GM18508 (cell line): ENCODE results near the gene HJV.

Experiments used
- ATAC-seq: cut with Tn5 transposase; IDR thresholded peaks from one replicate; pipeline ENCODE4 v1.9.1; 2021; ENCODE audit warnings: moderate number of reproducible peaks; ENCODE audit not compliant: insufficient read depth, unreplicated experiment

HJV gene

GRCh38 chr1:145994391-145995120 lies 27.0 kb downstream of the HJV start:
- no peak for ATAC-seq

DNA sequence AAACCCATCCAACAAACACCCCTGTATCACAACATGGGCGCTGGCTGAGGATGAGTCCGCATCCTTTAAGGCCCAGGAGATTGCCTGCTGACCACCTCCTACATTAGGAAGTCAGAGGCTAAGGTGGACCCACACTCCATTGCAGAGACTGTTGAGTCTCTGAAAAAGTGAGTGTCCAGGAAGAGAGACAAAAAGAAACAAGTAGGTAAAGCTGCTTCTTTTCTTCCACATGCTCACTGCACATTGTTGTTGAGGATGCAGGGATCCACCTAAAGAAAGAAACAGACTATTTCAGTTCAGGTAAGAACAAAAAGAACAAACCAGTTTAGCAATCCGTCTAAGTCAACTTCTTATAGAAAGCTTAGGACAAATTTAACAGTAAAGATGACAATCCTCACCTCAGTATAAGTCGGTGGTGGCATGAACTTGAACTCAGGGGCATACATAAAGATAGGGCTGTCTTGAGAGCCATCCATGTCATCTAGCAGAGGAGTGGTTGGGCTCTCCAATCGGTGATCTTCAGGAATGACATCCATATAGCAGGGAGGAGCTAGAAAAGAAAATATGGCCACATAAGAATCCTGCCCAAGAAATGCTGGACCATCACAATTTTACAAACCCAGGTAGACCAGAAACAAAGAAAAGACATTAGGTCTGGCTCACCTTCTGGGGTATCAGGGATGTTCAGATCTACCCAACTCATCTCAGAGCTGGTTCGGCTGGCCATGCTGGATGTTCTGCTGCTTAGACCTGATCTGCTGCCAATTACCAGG lies 27.7 kb downstream of the HJV start:
- no peak for ATAC-seq

DNA sequence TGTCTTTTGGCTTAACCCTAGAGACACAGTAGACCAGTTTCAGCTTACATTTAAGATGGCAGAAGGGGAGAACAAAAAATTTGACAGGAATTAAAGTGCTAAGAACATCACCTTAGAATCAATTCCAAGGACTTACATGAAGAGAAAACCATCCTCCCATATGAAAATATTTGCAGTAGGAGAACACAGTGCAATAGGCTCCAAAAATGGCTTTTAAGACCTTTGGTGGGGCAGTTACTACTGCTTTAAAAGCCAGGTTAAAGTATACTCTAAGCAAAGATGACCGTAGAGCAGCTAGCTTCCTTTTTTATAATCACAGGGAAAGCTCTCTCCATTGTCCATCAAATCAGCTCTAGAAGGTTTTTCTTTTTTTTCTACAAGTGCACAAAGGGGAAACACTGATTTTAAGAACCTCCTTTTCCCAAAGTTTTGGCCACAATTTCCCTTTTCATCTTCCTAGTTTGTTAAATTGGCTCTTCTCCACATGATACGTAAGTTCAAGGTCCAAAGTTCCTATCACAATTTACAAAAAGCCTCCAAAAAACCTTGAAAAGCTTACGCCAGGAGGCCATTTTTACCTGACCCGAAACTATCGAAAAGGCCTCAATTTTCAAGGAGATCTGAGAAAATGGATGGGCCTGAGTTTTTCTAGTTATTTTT lies 28.4 kb downstream of the HJV start:
- ATAC-seq: no peak

- ATAC-seq: no peak
Observed at GRCh38 chr1:145992502-145992936, 29.0 kb downstream of the HJV start.

GRCh38 chr1:145991735-145992412 lies 29.7 kb downstream of the HJV start:
- ATAC-seq: no peak

DNA sequence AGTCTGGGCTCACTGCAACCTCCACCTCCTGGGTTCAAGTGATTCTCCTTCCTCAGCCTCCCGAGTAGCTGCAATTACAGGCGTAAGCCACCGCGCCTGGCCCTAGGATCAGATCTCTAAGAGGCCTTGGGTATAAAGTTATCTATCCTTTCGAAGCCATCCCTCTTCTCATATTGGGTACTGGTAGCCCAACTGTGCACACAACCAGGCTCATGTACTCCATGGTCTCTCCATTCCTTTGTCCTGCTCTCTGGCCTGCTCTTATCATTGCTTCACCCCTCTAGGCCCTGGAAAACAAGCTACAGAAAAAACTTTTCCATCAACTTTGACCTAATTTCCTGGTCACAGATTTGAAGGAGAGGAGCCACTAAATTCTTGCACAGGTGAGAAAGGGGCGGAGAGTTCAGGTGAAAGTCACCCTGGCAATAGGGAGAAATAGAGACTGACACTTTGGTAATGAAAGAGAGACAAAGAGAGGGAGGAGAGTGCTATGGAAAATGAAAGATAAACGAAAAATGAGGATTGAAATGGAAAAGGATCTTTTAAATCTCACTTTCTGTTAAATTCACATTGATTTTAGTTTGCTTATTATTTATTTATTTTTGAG lies 31.2 kb downstream of the HJV start:
- no peak for ATAC-seq

- ATAC-seq: no peak
Observed at GRCh38 chr1:145988773-145989172, 32.8 kb downstream of the HJV start.

GRCh38 chr1:145987926-145988325 lies 33.6 kb downstream of the HJV start:
- ATAC-seq: no peak

DNA sequence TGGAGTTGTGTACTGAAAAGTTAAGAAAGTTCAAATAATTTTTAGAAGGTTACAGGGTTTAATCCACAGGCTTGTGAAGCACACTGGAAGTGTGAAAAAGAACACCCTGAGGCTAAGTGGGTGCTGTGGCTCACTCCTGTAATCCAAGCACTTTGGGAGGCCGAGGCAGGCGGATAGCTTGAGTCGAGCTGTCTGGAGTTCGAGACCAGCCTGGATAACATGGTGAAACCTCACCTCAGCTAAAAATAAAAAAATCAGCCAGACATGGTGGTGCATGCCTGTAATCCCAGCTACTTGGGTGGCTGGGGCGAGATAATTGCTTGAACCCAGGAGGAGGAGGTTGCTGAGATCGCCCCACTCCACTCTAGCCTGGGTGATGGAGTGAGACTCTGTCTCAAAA lies 35.0 kb downstream of the HJV start:
- ATAC-seq: no peak

- no peak for ATAC-seq
Observed at GRCh38 chr1:145985502-145986439, 35.8 kb downstream of the HJV start.

DNA sequence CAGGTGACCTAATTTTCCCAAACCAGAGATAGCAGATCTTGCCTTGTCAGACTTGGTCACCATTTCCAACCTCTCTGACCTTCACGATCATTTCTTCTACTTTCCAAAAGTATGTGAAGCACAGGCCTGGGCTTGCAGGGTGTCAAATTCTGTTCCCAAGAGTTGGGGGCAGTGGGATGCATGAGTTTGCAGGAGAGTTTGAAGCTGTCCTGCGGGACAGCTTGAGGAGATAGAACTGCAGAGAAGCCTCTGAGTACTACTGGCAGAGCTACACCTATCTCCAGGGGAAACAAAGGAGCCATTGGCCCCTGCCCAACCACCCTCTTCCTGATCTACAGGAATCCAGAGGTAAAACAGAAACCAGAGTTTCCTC lies 36.4 kb downstream of the HJV start:
- no peak for ATAC-seq

DNA sequence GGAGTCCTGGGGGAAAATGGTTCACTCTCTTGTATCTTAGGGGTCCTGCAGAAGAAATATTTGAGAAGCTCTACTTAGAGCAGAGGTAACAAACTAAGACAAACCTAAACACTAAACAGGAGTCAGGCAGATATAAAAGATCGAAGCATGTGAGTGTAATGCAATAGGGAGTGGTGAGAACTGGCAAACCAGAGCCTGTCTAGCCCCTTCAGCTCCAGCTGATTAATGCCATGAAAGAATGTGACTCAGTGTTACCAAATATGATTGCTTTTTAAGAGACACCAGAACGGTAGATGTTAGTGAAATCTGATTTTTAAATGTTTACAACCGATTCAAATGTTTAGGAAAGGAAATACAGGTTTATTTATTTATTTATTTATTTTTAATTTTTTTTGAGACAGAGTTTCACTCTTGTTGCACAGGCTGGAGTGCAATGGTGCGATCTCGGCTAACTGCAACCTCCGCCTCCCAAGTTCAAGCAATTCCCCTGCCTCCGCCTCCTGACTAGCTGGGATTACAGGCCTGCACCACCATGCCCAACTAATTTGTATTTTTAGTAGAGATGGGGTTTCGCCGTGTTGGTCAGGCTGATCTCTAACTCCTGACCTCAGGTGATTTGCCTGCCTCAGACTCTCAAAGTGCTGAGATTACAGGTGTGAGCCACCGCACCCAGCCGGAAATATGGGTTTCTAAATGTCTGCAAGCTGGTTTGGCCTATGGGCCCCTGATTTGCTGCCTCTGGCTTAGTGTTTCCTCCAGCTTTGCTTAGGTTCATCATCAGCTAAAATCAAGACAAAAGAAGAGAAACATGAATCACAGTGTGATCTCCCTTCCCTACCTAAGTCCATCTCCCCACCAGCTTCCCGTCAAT lies 37.3 kb downstream of the HJV start:
- no peak for ATAC-seq

DNA sequence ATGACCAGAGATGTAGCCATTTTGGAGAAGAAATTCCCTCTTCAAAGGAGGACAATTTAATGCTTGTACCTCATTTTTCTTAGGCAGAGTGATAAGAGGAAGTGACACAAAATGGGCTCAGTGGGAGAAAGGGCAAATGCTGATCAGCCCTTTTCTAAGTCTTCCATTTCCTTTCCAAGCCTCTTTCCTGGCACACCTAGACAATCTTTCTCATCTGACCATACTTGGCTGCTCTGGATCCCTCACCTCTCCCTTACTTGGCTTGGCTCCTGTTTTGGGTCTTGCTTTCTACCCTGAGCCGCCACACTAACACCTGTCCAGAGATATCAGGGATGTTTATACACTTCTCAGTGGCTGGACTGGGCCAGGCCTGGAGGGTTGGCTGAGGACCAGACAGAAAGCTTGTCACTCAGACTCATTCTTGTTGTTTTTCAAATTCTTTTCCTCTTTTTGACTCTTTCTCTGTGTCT lies 38.3 kb downstream of the HJV start:
- no peak for ATAC-seq

- ATAC-seq: no peak
Observed at GRCh38 chr1:145982010-145982723, 39.4 kb downstream of the HJV start.

DNA sequence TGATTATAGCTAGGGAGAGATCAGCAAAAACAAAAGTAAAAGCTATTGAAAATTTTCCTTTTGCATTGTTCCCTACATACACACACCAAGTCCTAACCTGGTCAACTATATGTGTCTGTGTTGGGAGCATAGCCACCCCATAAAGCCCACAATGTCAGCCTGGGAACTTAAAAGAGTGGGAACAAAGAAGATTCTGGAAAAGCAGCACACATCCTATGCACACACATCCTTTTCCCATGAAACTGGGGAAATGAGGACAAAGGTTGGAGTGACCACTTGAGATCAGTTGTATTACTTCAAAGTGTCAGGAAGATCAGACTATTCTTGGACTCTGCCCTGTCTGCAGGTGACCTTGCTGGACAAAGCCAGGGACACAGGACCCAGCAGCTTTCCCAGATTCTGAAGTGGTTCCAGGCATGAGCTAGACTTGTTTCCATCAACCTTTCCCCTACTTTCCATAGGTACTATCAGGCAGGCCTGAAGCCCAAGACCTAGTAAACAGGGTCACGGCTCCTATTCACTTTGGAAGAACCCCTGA lies 41.0 kb downstream of the HJV start:
- no peak for ATAC-seq

DNA sequence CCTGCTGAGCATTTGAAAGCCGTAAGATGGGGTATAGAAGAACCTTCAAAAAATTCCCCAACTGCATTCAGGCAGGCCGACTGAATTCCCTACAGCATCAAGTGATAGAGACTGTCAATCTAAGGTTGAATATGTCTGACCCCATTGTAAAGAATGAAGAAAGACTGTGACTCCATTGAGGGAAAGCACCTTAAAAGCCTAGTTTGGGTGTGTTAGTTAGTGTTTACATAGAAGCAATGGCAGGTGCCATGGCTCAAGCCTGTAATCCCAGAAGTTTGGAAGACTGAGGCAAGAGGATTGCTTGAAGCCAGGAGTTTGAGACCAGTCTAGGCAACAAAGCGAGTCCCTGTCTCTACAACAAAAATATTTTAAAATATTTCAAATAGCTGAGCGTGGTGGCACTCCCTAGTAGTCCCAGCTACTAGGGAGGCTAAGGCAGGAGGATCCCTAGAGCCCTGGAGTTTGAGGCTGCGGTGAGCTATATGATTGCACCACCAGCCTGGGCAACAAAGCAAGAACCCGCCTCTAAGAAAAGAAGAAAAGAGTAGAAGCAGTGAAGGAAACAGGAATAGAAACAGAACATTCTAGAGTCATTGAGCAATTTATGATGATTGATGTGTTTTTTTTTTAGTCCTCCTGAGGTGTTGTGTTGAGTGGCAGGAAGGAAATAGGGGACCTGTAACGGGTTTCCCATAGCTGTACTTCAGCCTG lies 41.6 kb downstream of the HJV start:
- ATAC-seq: no peak
